ENCODE results near the gene INPP5A. TPM values are rescaled to one million over a fixed set of nuclear protein-coding genes. Genes with fewer than 3 reads are reported as not detected.

Gene INPP5A
- total and polyA plus RNA-seq, 11 donors = 38.6 to 179 (median 102) TPM

- 95% methylated on average over 1 of the region's 1 CpG for WGBS, 4 donors
- no peak for ATAC-seq
- H3K4me1 ChIP-seq = peaks cover 0 to 1% (median 0%) of the 10 kb centered on the region in 12 donors
- no peak for DNase-seq
- intact Hi-C loops (cut with DNase I) = no loop called here
- peaks cover 0 to 18% (median 12%) of the 10 kb centered on the region in 12 donors for H3K9me3 ChIP-seq
- H3K27ac ChIP-seq = no peak overlapping the region
- no peaks in the 10 kb centered on the region for H3K27me3 ChIP-seq
- H3K4me3 ChIP-seq = no peak overlapping the region
- TF ChIP-seq CTCF (IDR thresholded peaks at IDR 0.05) = no peak
- no peak for TF ChIP-seq POLR2A (IDR thresholded peaks at IDR 0.05)
- H3K36me3 ChIP-seq = peaks cover 0 to 52% (median 16%) of the 10 kb centered on the region in 9 donors
These were observed 168.4 kb downstream of the INPP5A start for GRCh38 chr10:132705943-132706342.

- Histone ChIP-seq H3K4me3 (no peak overlapping the region), H3K36me3 (peaks cover 0 to 52% (median 18%) of the 10 kb centered on the region in 9 donors), H3K27me3 (no peaks in the 10 kb centered on the region), H3K9me3 (peaks cover 0 to 18% (median 12%) of the 10 kb centered on the region in 12 donors), H3K27ac (no peak overlapping the region), H3K4me1 (no peaks in the 10 kb centered on the region)
- intact Hi-C loops (cut with DNase I) = no loop called here
- TF ChIP-seq CTCF (IDR thresholded peaks at IDR 0.05) (no peak), POLR2A (IDR thresholded peaks at IDR 0.05) (no peak)
- peak in 3 of 5 donors; percentile 13 to 36 (median 20) for DNase-seq
- WGBS, 4 donors = 97 to 99% (median 99%) methylated on average over 11 of the region's 11 CpGs
- no peak for ATAC-seq
These were observed 169.1 kb downstream of the INPP5A start for GRCh38 chr10:132706701-132707100.

- Histone ChIP-seq H3K4me3 (no peak overlapping the region), H3K36me3 (peaks cover 0 to 55% (median 18%) of the 10 kb centered on the region in 9 donors), H3K27me3 (no peaks in the 10 kb centered on the region), H3K4me1 (no peaks in the 10 kb centered on the region), H3K9me3 (peaks cover 0 to 18% (median 12%) of the 10 kb centered on the region in 12 donors), H3K27ac (no peak overlapping the region)
- ATAC-seq = no peak
- no peak for TF ChIP-seq POLR2A (IDR thresholded peaks at IDR 0.05)
- TF ChIP-seq CTCF (IDR thresholded peaks at IDR 0.05) = no peak
- DNase-seq = peak in 3 of 5 donors; percentile 3 to 36 (median 4)
- WGBS, 4 donors = 95 to 99% (median 97%) methylated on average over 14 of the region's 14 CpGs
- intact Hi-C loops (cut with DNase I) = no loop called here
These were observed 169.7 kb downstream of the INPP5A start for GRCh38 chr10:132707121-132707775.

- H3K9me3 ChIP-seq = peaks cover 0 to 18% (median 12%) of the 10 kb centered on the region in 12 donors
- intact Hi-C loops (cut with DNase I) = no loop called here
- H3K4me3 ChIP-seq = no peak overlapping the region
- H3K27ac ChIP-seq = no peak overlapping the region
- H3K36me3 ChIP-seq = peaks cover 0 to 55% (median 18%) of the 10 kb centered on the region in 9 donors
- no peaks in the 10 kb centered on the region for H3K27me3 ChIP-seq
- ATAC-seq (no peak), DNase-seq (peak in 4 of 5 donors; percentile 3 to 33 (median 16))
- 95 to 100% (median 98%) methylated on average over 12 to 15 of the region's 15 CpGs for WGBS, 4 donors
- no peak for TF ChIP-seq POLR2A (IDR thresholded peaks at IDR 0.05)
- no peak for TF ChIP-seq CTCF (IDR thresholded peaks at IDR 0.05)
- no peaks in the 10 kb centered on the region for H3K4me1 ChIP-seq
These were observed 170.2 kb downstream of the INPP5A start for GRCh38 chr10:132707776-132708171.
